Measurements from ENCODE around the gene EIF5A. TPM values are rescaled to one million over a fixed set of nuclear protein-coding genes. Genes with fewer than 3 reads are reported as not detected.

The EIF5A gene
- total RNA-seq, 1 donor from 2014 or later: 248 TPM

DNA sequence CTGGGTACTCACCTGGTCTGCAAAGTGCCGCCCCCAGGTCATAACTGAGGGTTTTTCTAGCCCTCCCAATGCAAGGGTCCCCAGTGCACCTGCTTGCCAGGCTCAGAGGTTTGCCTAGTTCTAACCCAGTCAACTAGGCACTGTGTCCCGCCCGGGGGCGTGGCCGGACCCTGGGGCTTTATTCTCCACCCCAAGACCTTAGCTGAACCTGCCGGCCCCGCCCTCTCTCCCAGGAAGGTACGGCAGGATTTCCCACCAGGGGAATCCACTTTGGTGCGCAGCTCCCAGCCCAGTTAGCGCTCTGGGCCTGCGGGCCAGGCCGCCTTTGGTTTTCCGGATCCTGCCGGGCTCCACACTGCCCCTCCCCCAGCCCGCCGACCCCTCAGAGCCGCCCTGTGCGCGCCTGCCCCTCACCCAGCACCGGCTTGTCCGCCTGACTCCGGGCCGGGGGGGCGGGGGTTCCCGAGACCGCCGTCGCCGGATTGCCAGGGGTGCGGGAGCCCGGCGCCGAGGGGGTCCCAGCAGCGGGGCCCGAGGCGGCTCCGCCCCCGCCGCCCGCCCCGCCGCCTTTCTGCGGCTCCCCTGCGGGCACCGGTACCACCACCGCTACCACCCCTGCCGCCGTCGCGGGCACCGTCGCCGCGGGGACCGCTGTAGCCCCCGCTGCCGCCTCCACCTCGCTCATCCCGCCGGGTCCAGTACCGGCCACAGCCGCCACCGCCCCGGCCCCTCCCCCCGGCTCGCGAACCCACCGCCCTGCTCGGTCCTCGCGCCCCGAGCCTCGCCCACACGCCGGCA lies 13.4 kb upstream of the EIF5A start:
- no peak overlapping the region for H3K27ac ChIP-seq
- peaks cover 4 to 22% of the 10 kb centered on the region in 2 donors for H3K4me1 ChIP-seq
- DNase-seq (ENCODE audit: low spot score in 2 of 2): no peak
- intact Hi-C loops (cut with DNase I): no loop called here
- TF ChIP-seq, protein P1, sequence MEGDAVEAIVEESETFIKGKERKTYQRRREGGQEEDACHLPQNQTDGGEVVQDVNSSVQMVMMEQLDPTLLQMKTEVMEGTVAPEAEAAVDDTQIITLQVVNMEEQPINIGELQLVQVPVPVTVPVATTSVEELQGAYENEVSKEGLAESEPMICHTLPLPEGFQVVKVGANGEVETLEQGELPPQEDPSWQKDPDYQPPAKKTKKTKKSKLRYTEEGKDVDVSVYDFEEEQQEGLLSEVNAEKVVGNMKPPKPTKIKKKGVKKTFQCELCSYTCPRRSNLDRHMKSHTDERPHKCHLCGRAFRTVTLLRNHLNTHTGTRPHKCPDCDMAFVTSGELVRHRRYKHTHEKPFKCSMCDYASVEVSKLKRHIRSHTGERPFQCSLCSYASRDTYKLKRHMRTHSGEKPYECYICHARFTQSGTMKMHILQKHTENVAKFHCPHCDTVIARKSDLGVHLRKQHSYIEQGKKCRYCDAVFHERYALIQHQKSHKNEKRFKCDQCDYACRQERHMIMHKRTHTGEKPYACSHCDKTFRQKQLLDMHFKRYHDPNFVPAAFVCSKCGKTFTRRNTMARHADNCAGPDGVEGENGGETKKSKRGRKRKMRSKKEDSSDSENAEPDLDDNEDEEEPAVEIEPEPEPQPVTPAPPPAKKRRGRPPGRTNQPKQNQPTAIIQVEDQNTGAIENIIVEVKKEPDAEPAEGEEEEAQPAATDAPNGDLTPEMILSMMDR (IDR thresholded peaks at IDR 0.05): no peak
- no peaks in the 10 kb centered on the region for H3K36me3 ChIP-seq
- H3K27me3 ChIP-seq: peaks cover 8% of the 10 kb centered on the region
- no peaks in the 10 kb centered on the region for H3K9me3 ChIP-seq
- H3K4me3 ChIP-seq: peak overlapping the region; percentile 42 to 52

DNA sequence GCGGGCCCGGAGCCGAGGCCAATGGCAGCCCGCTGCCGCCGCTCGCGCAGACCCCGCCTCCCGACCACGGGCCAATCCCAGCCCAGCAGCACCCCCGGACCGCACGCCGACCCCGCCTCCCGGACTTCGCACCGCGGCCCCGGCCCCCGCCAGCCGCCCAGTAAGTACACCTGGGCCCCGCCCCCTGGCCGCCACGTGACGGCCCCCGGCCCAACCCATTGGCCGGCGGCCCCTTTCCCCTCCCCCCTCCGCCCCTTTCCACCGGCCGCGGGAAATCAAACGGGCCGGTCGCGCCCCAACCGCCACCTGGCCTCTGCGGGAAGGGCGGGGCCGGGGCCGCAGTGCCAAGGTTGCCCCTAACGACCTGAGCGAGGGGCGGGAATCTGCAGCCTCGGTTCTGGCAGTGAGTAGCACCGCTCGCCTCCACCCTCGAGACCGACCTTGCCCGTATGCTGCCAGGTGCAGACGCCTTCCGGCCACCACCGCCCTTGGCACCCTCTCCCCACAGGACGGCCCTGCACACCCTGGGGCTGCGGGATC lies 12.7 kb upstream of the EIF5A start, which contains the start of gene YBX2:
Gene YBX2, minus strand, starts transcription at position 26 of the 540 bp plus-strand sequence. CDS start 139 bp downstream, outside the sequence.
- H3K27me3 ChIP-seq: peaks cover 8% of the 10 kb centered on the region
- H3K9me3 ChIP-seq: no peaks in the 10 kb centered on the region
- TF ChIP-seq, protein P1 (IDR thresholded peaks at IDR 0.05): no peak
- no peaks in the 10 kb centered on the region for H3K36me3 ChIP-seq
- intact Hi-C loops (cut with DNase I): loop anchor here (5.0 kb wide), 1 partner anchor 247 kb away; no protein-coding TSS in a partner anchor
- H3K4me3 ChIP-seq: peak within 1 kb of the TSS; percentile 42 to 52
- DNase-seq (ENCODE audit: low spot score in 2 of 2): no peak
- no peak within 1 kb of the TSS for H3K27ac ChIP-seq
- H3K4me1 ChIP-seq: peaks cover 4 to 22% of the 10 kb centered on the region in 2 donors

DNA sequence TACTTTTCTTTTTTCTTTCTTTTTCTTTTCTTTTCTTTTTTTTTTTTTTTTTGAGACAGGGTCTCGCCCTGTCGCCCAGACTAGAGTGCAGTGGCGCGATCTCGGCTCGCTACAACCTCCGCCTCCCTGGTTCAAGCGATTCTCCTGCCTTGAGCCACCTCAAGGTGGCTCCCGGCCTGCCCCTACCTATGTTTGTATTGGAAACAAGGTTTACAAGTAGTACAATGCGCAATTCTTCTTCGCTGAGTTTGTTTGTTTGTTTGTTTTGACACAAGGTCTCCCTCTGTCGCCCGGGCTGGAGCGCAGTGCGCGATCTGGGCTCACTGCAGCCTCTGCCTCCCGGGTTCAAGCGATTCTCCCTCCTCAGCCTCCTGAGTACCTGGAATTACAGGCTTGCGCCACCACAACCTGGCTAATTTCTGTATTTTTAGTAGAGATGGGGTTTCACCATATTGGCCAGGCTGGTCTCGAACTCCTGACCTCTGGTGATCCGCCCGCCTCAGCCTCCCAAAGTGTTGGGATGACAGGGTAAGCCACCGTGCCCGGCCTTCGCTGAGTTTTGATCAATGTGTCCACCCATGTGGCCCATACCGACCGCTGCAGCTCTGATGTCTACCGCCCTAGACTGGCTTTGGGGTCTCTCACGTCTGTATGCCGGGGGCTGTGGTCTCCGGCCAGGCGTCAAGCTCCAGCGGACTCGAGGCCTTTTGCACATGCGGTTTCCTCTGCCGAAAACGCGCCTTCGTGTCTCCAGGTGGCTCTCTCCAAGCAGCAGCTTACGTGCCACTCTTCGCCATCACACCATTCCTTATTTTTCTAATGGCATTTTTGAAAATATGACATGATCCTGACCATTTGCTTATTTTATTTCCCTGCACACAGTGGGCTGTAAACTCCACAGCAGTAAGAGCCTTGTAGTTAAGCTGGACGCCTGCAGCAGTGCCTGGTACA lies 11.9 kb upstream of the EIF5A start:
- peak overlapping the region in 1 of 2 donors; percentile 34 for H3K27ac ChIP-seq
- TF ChIP-seq, protein P1 (IDR thresholded peaks at IDR 0.05): no peak
- no peak for DNase-seq (ENCODE audit: low spot score in 2 of 2)
- no peaks in the 10 kb centered on the region for H3K36me3 ChIP-seq
- intact Hi-C loops (cut with DNase I): loop anchor here (1.0 to 5.0 kb wide), 2 partner anchors 15 to 248 kb away; no protein-coding TSS in a partner anchor
- no peaks in the 10 kb centered on the region for H3K9me3 ChIP-seq
- H3K27me3 ChIP-seq: peaks cover 8% of the 10 kb centered on the region
- H3K4me1 ChIP-seq: peaks cover 4 to 22% of the 10 kb centered on the region in 2 donors
- H3K4me3 ChIP-seq: peak overlapping the region; percentile 42 to 52

DNA sequence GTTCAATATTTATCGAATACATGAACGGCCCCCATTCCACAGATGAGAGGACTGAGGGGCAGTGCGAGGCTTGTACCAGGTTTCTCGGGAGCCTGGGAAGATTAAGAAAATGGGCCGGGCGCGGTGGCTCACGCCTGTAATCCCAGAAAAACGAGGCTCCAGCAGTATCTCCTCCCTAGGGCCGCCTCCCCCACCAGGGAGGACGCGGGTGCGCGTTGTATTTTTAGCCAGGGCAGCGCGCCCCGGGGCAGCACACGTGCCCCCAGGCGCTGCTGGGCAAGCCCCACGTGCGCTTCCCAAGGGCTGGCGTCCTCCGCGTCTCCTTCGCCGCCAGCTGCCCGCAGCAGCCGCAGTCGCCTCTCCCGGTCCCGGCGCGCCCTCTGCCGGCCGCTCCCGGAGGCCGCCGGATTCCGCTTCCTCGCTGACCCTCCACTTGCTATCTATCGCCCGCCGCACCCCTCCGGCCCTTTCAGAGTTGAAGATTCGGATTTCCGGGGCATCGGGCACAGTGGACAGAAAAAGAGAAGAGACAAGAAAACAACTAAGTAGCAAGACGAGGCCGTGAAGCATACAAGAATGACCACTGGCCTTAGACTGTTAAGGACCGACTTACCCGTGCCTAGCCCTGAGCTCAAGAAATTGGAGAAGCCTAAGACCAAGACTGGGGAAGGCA lies 11.1 kb upstream of the EIF5A start:
- peak in 1 of 2 donors; percentile 89 for DNase-seq (ENCODE audit: low spot score in 2 of 2)
- H3K36me3 ChIP-seq: no peaks in the 10 kb centered on the region
- H3K4me1 ChIP-seq: peaks cover 4 to 22% of the 10 kb centered on the region in 2 donors
- intact Hi-C loops (cut with DNase I): loop anchor here (1.0 to 5.0 kb wide), 2 partner anchors 16 to 249 kb away; no protein-coding TSS in a partner anchor
- H3K4me3 ChIP-seq: peak overlapping the region in 1 of 2 donors; percentile 33
- H3K27ac ChIP-seq: peak overlapping the region in 1 of 2 donors; percentile 34
- H3K9me3 ChIP-seq: no peaks in the 10 kb centered on the region
- H3K27me3 ChIP-seq: peaks cover 8% of the 10 kb centered on the region
- TF ChIP-seq, protein P1 (IDR thresholded peaks at IDR 0.05): peak; percentile 95 to 97 (median 96)

DNA sequence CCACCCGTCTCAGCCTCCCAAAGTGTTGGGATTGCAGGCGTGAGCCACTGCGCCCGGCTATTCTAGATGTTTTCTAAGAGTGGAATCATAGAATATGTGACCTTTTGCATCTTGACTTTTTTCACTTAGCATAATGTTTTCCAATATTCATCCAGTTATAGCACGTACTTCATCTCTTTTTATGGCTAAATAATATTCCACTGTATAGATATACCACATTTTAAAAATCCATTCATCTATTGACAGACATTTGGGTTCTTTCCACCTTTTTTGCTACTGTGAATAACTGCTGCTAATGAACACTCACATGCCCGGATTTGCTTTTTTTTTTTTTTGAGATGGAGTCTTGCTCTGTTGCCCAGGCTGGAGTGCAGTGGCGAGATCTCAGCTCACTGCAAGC lies 3.2 kb upstream of the EIF5A start:
- no peaks in the 10 kb centered on the region for H3K9me3 ChIP-seq

More for the DNA sequence above, 3.2 kb upstream of the EIF5A start:
- H3K36me3 ChIP-seq: no peaks in the 10 kb centered on the region
- no peak for DNase-seq (ENCODE audit: low spot score in 2 of 2)
- TF ChIP-seq, protein P1 (IDR thresholded peaks at IDR 0.05): no peak
- intact Hi-C loops (cut with DNase I): no loop called here
- H3K27ac ChIP-seq: no peak overlapping the region
- H3K4me1 ChIP-seq: peaks cover 0 to 9% of the 10 kb centered on the region in 2 donors
- no peaks in the 10 kb centered on the region for H3K27me3 ChIP-seq
- H3K4me3 ChIP-seq: no peak overlapping the region
